Superior temporal gyrus (tissue), 1 donor: ENCODE measurements around the gene ADCK1.
"Not testable (repeated sequence)": the region's sequence is repeated elsewhere in the genome, so short reads cannot be mapped to it uniquely, and the experiment has no call there.

Experiments used
- DNase-seq: peaks from one replicate; pipeline ENCODE4 v3.0.0-alpha.2; 2016; ENCODE audit errors: extremely low spot score

ADCK1 gene, protein sequence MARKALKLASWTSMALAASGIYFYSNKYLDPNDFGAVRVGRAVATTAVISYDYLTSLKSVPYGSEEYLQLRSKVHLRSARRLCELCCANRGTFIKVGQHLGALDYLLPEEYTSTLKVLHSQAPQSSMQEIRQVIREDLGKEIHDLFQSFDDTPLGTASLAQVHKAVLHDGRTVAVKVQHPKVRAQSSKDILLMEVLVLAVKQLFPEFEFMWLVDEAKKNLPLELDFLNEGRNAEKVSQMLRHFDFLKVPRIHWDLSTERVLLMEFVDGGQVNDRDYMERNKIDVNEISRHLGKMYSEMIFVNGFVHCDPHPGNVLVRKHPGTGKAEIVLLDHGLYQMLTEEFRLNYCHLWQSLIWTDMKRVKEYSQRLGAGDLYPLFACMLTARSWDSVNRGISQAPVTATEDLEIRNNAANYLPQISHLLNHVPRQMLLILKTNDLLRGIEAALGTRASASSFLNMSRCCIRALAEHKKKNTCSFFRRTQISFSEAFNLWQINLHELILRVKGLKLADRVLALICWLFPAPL

DNA sequence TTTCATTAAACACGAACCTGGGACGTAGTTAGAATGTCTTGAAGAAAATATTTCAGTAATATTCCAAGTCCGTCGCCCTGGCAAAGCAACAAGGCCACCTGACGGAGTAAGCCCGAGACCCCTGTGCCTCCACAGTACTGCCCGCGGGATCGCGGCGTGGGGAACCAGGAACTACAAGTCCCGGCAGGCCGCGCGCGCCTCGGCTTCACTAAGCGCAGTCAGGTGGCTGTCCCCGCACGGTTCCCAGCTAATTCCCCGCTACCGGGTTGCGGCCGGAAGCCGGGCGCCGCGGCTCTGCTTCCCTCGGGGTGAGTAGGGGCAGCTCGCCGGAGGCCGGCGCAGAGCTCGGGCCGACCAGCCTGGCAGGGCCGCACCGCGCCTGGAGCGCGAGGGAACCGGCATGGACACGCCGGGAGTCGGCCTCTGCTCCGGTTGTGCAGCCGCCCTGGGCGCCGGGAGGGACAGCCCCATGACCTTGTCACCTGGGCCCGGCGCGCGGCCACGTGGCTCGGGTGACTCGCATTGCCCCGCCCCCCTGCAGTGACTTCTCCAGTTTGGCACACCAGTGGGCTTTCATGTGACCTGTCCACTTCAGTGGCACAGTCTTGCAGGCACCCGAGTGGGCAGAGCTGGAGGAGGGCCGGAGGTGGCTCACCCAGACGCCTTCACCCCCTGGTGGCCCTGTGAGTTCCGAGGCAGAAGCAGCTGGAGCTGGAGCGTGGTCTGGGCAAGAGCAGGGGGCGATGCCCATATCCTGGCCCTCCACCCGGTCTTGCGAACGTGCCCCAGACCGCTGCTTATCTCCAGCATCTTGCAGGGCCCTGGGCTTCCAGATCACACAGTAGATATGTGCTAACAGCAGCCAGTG lies at the start of gene ADCK1:
Gene ADCK1 (plus strand): TSS at position 247 of the 868 bp plus-strand sequence. CDS start 18,870 bp downstream, outside the sequence.
- peak; percentile 91 for DNase-seq

DNA sequence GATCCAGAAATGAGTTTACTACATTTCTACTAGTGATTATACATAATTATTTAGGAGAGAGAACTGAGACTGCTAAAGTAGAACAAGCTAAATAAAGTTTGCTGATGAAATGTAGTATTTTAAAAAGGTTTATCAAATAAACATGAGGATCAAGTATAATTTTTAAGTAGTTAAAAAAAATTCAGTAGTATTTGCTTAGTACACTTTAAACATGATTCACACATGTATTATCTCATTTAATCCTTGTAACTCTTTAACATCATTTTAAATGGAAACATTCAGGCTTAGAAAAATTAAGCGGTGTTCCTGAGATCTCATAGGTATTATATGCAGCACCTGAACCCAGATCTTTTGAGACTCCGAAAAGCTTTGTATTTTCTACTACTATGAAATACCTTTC lies 47.6 kb upstream of the ADCK1 start:
- DNase-seq = no peak

DNA sequence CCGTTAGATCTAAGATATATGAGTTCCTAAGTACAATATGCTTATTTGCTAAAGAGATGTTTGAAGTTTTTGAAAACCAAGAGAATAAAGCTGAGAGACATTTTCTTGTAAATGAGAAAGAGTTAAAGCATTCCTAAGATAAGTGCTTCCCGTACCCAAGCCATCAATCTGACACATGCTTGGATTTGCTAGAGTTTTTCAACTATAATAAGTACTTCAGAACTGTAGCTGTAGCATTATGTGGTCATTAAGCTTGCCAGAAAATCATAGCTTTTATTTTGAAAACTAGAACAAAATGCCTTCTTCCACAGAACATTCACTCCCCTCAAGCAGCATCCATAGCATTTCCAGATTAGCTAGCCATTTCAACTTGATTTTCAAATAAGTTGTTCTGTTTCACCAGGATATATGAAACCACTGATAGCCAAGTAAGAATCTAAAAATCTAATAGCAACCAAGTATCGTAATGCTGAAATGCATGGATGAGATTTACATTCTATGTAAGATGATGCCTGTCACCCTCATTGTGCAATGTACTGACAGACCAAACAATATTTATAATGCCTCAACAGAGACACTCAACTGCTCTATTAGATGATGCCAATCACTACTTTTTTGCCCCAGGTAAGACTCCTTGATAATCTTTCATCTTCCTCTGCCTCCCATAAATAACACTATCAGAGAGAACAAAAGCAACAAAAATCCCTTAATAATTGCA lies 47.0 kb upstream of the ADCK1 start:
- DNase-seq = no peak

DNA sequence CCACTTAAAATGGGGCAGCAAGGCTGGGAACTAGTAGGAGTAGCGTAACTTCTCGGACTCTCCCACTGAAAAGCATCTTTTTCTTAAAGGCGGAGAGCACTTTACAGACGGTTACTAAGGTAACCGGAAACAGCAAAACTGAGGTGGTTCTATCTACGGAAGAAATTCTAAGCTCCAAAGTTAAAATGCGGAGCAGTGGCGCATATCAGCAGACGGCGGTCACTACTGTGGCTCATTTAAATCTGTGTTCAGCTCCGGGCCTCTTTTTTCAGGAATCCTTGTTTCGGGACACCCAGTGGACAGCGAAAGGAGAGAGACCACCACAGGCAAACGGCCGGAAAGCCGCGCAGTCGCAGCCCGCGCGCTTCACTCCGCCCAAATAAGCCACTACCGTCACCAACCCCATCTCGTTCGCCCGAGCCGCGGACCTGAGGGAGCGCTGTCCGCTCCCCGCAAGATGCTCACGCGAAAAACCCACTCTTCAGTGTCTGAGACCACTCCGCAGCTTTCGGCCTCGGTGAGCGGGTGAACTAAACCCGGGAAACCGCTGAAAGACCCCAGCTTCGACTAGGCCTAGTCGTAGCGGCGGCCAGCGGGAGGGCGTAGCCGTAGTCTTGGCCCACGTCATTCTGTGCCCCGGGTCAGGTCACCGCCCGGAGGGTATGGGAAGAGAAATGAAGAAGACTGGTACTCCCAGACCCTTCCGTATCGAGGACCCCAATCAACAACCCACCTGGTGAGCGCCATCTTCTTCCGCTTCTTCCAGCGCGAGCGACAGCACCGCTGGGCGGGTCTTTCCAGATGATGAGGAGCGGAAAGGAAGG lies 39.3 kb upstream of the ADCK1 start, which contains the start of gene SNW1:
Gene SNW1 (minus strand): TSS at position 776 of the 824 bp plus-strand sequence. CDS start 29 bp downstream, at position 747.
- no peak for DNase-seq

DNA sequence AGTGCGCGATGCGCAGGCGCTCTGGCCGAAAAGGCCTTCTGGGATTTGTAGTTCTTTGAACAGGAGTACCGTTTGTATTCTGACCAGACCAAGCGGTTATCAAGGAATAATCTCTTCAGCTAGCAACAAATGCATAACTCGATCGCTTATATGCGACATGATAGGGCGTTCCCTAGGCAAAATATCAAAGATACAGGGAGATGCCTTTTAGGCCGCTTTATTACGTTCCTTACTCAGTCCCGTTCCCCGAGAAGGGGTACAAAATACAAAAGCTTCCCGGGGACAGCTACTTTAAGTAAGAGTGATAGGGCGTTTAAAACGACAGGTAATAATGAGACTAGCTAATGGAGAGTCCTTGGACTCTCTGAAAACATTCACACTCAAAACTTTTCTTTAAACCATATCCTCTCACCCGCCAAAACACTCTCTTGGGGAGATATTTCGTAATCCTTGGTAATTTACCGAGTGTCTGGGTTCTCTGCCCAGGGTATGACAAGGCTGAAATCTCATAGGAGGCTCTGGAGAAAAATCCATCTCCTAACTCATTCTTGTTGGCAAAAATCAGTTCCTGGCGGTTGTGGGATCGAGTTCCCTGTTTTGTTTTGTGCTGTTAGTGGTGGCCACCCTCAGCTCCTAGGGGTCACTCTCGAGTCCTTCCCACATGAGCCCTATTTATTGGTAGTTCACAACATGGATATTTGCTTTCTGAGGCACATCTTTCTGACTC lies 38.5 kb upstream of the ADCK1 start:
- DNase-seq = peak; percentile 100

DNA sequence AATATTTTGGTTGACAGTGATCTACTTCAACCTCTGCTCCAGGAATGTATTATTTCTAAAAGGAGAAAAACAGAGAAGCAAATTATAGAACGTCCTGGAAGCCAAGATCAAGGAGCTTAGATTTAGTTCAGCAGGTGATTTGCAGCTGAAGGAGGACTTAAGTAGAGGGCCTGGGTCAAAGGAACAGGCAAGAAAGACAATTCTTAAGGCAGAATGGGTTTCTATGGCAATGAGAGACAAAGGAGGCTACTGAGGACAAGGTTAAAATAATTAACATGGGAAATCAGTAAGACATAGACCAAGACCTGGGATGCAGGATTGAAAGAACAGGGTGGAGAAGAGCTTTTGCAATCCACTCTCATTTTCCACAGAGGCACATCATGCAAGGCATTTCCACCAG lies 36.6 kb upstream of the ADCK1 start:
- DNase-seq = no peak

DNA sequence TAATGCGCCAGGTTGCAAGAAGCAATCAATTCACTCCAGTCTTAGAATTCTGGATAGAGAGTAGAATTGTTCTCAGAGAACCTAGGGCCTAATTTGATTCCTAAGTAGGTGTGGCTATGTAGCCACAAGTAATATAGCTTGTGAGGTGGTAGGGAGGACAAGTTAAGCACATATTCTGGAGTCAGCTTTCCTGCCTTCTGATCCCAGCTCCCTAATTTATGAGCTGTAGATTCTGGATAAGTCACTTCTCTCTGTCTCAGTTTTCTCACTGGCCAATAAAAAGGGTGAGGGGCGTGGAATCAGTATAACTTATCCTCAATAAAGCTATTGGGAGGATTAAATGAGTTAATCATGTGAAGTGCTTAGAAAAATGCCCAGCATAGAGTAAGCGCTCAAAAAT lies 35.9 kb upstream of the ADCK1 start:
- no peak for DNase-seq

DNA sequence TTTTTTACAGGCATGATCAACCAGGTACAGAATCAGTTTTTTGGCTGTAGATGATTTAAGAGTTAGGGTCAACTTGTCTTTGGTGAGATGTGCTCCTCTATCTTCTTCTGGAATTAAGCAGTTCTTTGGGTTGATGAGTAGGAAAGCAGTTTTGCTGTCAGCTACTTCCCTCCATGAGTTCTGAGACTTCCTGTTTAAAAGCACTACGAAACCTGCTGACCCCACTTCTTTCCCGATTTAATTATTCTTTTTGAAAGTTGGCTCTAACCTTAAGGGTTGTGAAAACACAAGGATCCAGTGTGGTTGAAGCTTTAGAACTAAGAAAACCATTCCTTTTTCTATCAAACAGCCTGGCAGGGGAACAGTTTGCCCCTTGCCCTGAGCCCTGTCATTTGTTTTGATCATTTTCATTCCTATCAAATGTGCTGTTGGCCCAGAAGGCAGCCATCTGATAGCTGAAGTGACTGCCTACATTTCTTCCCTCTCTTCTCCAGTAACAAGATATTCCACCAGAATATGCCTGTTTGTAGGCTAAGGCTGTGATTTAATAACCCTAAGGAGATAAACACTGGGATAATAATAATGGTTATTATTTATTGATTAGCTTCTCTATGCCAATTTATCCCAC lies 31.4 kb upstream of the ADCK1 start:
- not testable (repeated sequence) for DNase-seq

DNA sequence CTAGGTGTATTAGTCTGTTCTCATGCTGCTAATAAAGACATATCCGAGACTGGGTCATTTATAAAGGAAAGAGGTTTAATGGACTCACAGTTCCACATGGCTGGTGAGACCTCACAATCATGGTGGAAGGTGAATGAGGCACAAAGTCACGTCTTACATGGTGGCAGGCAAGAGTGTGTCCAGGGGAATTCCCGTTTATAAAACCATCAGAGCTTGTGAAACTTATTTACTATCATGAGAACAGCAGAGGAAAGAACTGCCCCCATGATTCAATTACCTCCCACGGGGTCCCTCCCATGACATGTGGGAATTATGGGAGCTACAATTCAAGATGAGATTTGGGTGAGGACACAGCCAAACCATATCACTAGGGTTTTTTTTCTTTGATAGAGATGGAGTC lies 25.9 kb upstream of the ADCK1 start:
- DNase-seq = not testable (repeated sequence)

DNA sequence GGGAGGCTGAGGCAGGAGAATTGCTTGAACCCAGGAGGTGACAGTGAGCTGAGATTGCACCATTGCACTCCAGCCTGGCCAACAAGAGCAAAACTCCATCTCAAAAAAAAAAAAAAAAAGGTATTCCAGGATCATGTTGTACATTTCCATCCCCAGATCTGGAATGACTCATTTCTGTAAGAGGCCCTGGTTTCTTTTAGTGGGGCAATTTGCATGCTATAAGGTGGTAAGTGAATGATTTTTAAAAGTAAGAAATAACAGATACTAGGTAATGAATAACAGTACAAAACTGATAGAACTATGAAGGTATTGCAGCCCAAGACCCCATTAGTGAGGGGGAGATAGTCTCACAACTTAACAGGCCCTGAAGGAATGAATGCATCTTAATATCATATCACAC lies 17.7 kb upstream of the ADCK1 start:
- DNase-seq = no peak

DNA sequence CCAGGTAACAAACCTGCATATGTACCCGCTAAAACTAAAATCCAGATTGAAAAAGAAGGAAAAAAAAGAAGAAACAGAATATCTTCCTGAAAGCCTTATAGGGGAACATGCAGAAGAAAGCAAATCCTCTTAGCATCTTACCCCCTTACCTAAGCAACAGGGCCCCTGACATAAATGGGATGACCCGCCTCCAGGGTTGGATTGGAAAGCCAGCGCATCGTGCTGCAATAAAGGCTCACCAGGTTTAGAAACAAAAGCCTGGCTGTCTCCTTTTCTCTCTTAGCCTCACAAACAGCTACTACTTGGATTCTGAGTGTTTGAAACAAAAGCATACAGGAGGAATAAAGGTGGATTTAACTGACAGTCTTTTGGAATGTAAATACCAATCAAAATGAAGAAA lies 13.8 kb upstream of the ADCK1 start:
- DNase-seq = no peak

DNA sequence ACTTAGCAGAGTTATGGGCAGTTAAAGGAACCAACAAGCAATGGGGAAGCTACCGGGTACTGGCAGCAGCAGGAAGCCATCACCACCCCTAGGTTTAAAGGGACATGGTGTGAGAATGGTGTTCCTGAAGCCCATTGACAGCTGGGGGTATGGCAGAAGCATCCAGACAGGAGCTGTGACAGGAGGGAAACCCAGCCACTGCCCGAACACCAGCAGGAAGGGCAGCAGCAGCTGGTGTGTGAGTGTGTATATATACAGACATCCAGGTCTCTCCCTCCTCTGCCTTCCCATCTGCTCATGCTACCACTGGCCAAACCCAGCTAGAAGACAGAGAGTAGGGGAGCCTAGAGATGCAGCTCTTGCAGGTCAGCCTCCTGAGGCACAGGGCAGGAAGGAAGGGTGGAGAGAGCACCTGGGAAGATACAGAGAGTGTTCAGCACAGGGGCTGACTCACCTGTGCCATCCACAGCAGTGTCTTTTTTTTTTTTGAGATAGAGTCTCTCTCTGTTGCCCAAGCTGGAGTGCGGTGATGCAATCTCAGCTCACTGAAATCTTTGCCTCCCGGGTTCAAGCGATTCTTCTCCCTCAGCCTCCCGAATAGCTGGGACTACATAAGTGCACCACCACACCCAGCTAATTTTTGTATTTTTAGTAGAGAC lies 9.2 kb upstream of the ADCK1 start:
- DNase-seq = no peak

DNA sequence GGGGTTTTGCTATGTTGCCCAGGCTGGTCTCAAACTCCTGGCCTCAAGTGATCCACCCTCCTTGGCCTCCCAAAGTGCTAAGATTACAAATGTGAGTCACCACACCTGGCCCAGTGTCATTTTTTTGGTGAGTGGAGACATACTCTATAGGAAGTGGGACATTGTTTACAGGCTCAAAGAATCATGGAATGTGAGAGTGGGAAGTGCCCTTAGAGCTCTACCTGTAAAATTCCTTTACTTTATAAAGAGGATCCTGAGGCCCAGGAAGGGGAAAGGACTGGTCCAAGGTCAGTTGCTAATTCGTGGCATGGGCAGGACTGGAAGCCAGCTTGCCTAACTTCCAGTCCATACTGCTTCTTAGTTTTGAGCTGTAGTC lies 8.7 kb upstream of the ADCK1 start:
- DNase-seq = no peak

DNA sequence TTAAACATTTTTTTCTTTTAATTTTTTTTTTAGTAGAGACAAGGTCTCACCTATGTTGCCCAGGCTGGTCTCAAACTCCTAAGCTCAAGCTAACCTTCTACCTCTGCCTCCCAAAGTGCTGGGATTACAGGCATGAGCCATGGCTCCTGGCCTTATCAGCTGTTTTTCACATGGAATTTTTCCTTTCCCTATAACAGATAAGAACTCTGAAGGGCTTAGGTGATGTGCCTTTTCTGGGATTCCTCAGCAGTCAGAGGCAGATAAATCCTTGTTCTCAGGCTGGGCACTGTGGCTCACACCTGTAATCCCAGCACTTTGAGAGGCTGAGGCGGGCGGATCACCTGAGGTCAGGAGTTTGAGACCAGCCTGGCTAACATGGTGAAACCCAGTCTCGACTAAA lies 6.7 kb upstream of the ADCK1 start:
- DNase-seq = not testable (repeated sequence)

DNA sequence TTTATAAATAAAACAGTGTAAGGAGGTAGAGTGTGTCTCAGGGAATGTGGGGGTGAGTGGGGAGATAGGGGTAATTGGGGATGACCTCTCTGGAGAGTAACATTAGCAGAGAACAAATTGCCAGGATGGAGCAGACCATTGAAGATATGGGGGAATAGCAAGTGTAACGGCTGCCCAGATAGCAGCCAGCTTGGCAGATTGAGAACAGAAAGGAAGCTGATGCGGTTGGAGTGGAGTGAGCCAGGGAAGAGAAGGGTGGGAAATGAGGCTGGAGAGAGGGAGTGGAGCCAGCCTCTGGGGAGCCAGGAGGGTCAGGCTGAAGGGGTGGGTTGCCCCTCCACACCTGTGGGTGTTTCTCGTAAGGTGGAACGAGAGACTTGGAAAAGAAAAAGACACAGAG lies 5.6 kb upstream of the ADCK1 start:
- DNase-seq = no peak

DNA sequence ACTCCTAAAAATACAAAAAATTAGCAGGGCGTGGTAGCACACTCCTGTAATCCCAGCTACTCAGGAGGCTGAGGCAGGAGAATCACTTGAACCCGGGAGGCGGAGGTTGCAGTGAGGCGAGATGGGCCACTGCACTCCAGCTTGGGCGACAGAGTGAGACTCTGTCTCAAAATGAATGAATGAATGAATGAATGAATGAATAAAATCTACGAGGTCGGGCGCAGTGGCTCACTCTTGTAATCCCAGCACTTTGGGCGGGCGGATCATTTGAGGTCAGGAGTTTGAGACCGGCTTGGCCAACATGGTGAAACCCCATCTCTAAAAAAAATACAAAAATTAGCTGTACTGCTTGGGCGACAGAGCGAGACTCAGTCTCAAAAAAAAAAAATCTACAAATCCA lies 453 bp upstream of the ADCK1 start:
- DNase-seq = not testable (repeated sequence)

DNA sequence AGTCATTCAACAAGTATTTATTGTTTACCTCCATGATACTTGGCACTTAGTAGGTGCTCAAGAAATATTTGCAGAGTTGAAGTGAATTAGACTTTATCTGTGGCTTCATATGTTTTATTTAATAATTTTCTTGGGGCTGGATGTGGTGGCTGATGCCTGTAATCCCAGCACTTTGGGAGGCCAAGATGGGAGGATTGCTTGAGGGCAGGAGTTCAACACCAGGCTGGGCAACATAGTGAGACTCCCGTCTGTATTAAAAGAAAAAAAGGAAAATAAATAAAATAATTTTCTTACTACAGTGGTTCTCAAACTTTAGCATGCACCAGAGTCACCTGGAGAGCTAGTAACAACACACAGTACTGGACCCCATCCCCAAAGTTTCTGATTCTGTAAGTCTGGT lies 905 bp downstream of the ADCK1 start:
- no peak for DNase-seq

DNA sequence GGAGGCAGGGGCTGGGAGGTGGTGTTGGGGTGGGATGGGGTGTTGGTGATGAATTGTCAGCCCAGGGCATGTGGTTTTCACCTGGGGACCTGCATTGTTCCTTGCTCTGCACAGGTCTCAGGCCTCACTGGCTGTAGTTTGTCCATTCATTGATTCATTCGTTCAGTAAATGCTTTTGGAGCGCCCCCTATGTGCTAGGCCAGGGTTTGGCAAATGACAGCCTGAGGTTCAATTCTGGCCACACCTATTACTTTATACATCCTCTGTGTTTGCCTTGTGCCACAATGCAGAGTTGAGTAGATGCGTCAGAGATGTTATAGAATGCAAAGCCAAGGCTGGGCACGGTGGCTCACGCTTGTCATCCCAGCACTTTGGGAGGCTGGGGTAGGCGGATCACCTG lies 4.7 kb downstream of the ADCK1 start:
- no peak for DNase-seq

DNA sequence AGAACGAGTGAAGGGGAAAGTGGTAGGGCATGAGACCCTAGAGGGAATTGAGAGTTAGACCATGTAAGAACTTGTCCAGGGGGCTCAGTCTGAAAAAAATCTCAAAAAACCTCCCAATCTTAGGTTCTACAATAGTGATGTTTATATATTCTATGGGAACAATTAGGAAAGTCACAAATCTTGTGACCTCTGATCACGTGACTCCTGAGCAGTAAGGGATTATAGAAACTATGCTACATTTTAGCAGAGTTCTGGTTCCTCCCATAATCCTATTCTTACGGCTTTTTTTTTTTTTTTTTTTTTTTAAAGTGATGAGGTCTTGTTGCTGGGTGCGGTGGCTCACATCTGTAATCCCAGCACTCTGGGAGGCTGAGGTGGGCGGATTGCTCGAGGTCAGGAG lies 5.8 kb downstream of the ADCK1 start:
- DNase-seq = no peak
